ENCODE measurements around the gene SFTA2.

GRCh38 chr6:30893001-30893591, 38.9 kb downstream of the SFTA2 start:
- TF ChIP-seq EP300 (conservative IDR thresholded peaks at IDR 0.05; ENCODE audit: poor library complexity, severe bottlenecking) (no peak), CTCF (IDR thresholded peaks at IDR 0.05; ENCODE audit: poor library complexity, severe bottlenecking) (no peak), TAF1 (IDR thresholded peaks at IDR 0.05; ENCODE audit: low read depth) (no peak), EZH2 (IDR thresholded peaks at IDR 0.05; ENCODE audit: borderline replicate concordance, insufficient read depth, low read length, poor library complexity, severe bottlenecking) (no peak), MXI1 (conservative IDR thresholded peaks at IDR 0.05; ENCODE audit: poor library complexity, severe bottlenecking) (no peak)
